Lower leg skin (tissue), 3 donors: Measurements from ENCODE around the gene DNASE1.

ENCODE experiments used
- CTCF ChIP-seq, 3 donors: fragments of 450-650 bp; IDR thresholded peaks; one replicate each; pipeline ENCODE4 v1.5.1; 2016; ENCODE audit warnings: antibody characterized with exemption in 3 of 3, mild to moderate bottlenecking in 3 of 3, moderate library complexity in 2 of 3
- POLR2A ChIP-seq, 2 donors: fragments of 450-650 bp; IDR thresholded peaks; one replicate each; pipeline ENCODE4 v1.6.1; 2016 to 2017; ENCODE audit warnings: antibody characterized with exemption in 2 of 2, mild to moderate bottlenecking in 1 of 2, moderate library complexity in 1 of 2

- no peak for TF ChIP-seq CTCF (IDR thresholded peaks at IDR 0.05)
- TF ChIP-seq POLR2A (IDR thresholded peaks at IDR 0.05), result no peak
Observed at GRCh38 chr16:3702082-3702481, 47.6 kb downstream of the DNASE1 start.
